Colonic mucosa (tissue), 4 donors: Measurements from ENCODE around the gene PRKAG2. TPM values are rescaled to one million over a fixed set of nuclear protein-coding genes. Genes with fewer than 3 reads are reported as not detected.

ENCODE experiments used
- DNase-seq: peaks from one replicate; pipeline ENCODE4 v3.0.0-alpha.2; 2020
- H3K27ac ChIP-seq: fragments of 200-600 bp; one replicate; pipeline ENCODE4 v1.8.0; 2021
- H3K27me3 ChIP-seq: fragments of 200-600 bp; one replicate; pipeline ENCODE4 v1.8.0; 2021
- H3K36me3 ChIP-seq: fragments of 200-600 bp; one replicate; pipeline ENCODE4 v1.8.0; 2021
- H3K4me1 ChIP-seq: fragments of 200-600 bp; one replicate; pipeline ENCODE4 v1.8.0; 2021; ENCODE audit warnings: mild to moderate bottlenecking
- H3K4me3 ChIP-seq: fragments of 200-600 bp; one replicate; pipeline ENCODE4 v1.8.0; 2021
- H3K9ac ChIP-seq, 2 donors: one replicate each; pipeline ENCODE4 v1.7.0; 2013; ENCODE audit warnings: control low read depth in 2 of 2, low read depth in 2 of 2, low read length in 2 of 2
- H3K9me3 ChIP-seq: fragments of 200-600 bp; one replicate; pipeline ENCODE4 v1.8.0; 2021
- intact Hi-C: fragments of 100-400 bp; cut with DNase I; formaldehyde crosslinking; loops from one replicate; pipeline ENCODE4 v1.14.1; 2022
- total RNA-seq, 2 donors: library from RNA; stranded (reverse); fragmentation: NEBNext Ultra II Directional in 1 of 2; extraction: Animal tissue kit (Norgen Biotek cat#: 25700) in 1 of 2; gene quantifications; one replicate each; pipeline ENCODE4 v1.2.1, GENCODE V29; 2021
- TF ChIP-seq, protein P1 (sequence below): fragments of 200-600 bp; IDR thresholded peaks from one replicate; pipeline ENCODE4 v1.8.0; 2022; ENCODE audit warnings: antibody characterized with exemption, mild to moderate bottlenecking
- donor health status: healthy.
- donor health status: DM: no; HTN: no; CAD: no.
- donor health status: DM: no; HTN: no; CAD: no.

The PRKAG2 gene
- total RNA-seq, 2 donors from 2014 or later, result 36.3 to 42.0 TPM

DNA sequence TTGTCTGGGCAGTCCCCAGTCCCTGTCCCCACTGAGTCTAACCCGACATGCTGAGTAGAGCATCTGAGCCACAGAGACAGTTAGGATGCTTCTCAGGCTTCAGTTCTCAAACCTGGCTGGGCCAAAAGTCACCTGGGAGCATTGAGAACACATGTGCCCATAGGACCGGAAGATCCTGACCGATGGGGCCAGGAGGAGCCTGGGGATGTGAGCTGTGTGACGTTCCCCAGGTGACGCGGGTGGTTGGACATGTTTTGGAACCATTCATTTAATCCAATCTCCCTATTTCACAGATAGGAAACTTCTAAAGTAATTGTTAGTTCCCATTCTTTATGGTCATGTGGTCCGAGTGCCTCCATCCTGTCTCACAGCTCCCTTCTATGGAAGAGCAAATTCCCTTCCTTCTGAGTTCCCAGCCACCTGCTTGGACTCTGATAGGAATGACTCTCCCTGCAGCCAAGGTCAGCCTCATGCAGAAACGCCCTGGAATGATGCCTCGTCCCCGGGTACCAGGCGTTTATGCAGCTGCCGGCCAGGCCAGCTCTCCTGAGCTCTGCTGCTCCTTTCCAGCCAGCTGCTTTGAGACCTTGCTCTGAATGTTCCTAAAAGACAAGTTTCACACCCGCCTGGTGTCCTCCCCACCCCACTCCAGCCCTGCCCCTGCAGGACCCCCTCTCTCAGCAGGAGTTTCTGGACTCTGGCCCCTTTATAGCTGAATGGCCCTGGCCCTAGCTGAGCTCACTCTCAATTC is 190.7 kb downstream of the PRKAG2 start:
- Histone ChIP-seq H3K27ac (no peak overlapping the region), H3K9ac (no peak overlapping the region), H3K4me1 (no peaks in the 10 kb centered on the region), H3K27me3 (no peaks in the 10 kb centered on the region), H3K4me3 (no peak overlapping the region), H3K9me3 (no peaks in the 10 kb centered on the region), H3K36me3 (no peaks in the 10 kb centered on the region)
- intact Hi-C loops, result no loop called here
- DNase-seq, result no peak
- TF ChIP-seq, protein P1, sequence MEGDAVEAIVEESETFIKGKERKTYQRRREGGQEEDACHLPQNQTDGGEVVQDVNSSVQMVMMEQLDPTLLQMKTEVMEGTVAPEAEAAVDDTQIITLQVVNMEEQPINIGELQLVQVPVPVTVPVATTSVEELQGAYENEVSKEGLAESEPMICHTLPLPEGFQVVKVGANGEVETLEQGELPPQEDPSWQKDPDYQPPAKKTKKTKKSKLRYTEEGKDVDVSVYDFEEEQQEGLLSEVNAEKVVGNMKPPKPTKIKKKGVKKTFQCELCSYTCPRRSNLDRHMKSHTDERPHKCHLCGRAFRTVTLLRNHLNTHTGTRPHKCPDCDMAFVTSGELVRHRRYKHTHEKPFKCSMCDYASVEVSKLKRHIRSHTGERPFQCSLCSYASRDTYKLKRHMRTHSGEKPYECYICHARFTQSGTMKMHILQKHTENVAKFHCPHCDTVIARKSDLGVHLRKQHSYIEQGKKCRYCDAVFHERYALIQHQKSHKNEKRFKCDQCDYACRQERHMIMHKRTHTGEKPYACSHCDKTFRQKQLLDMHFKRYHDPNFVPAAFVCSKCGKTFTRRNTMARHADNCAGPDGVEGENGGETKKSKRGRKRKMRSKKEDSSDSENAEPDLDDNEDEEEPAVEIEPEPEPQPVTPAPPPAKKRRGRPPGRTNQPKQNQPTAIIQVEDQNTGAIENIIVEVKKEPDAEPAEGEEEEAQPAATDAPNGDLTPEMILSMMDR, result no peak

DNA sequence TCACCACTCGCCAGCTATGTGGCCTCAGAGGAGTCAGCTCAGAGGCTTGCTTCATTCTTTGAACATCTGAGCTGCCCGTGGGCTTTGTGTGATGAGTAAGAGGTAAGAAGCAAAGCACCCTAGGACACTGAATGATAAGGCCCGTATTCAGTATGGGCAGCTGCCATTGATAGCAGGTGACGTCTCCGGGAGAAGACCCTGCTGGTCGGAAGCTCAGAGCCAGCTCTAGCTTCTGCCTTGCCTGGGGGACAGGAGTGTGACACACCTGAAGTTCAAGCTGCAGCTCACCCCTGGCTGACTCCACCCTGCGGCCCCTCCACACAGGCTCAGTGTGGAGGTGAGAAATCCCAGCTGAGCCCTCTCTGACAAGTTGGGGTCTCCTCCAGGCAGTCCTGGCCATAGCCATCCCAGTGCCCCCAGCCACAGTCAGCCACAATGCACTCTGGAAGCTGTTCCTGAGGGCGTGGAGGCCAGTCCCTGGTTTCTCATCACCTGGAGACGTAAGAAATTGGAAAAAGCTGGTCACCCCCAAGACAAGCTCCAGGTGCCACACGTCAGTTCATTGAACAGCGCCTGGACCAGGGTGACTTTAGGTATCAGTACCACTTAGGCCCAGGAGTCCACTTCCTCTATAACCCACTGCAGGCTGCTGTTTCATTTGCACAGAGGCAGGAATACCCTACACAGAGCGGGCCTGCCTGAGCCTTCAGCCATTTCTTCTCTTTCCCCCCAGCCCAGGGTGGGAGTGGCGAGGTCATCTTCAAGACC is 192.3 kb downstream of the PRKAG2 start:
- H3K4me1 ChIP-seq, result no peaks in the 10 kb centered on the region
- TF ChIP-seq, protein P1, result no peak
- no peak for DNase-seq
- H3K27ac ChIP-seq, result no peak overlapping the region
- H3K9me3 ChIP-seq, result no peaks in the 10 kb centered on the region
- intact Hi-C loops, result no loop called here
- no peak overlapping the region for H3K4me3 ChIP-seq
- no peak overlapping the region for H3K9ac ChIP-seq
- no peaks in the 10 kb centered on the region for H3K36me3 ChIP-seq
- no peaks in the 10 kb centered on the region for H3K27me3 ChIP-seq

DNA sequence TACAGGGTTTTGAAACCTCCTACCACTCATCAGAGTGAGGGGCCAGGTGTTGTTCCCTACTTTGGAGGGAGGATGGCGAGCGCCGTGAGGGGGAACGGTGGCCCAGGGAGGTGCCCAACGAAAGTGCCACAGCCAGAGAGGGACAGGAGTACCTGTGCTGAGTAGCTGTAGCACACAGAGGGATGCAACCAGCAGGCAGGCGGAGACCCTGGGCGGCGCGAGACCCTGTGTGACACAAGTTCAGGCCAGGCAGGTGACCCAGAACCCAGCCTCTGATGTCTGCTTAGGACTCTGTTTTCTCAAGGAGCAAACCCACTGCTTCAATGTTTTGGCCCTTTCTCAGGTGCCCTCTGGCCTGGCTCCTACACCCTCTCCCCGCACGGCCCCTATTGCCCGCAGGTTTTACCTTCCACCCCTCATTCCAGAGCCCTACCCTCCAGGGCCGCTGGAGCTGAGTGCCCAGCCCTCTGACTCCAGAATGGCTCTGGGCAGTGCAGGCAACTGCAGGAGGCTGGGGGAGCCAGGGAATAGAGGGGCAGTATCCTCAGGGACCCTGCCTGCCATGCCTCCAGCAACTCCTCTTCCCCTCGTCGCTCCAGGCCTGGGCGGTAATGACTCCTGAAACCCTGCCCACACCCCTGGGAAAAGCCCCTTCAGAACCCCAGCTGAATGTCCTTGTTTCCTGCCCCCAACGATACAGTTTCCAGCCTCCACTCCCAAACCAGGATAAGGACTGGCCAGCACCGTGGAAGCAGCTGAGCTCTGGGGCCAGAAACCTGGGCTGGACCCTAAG is 193.1 kb downstream of the PRKAG2 start:
- TF ChIP-seq, protein P1, result no peak
- no peak for DNase-seq
- no peaks in the 10 kb centered on the region for H3K27me3 ChIP-seq
- intact Hi-C loops, result no loop called here
- no peak overlapping the region for H3K9ac ChIP-seq
- H3K4me1 ChIP-seq, result no peaks in the 10 kb centered on the region
- no peaks in the 10 kb centered on the region for H3K9me3 ChIP-seq
- H3K27ac ChIP-seq, result no peak overlapping the region
- H3K4me3 ChIP-seq, result no peak overlapping the region
- no peaks in the 10 kb centered on the region for H3K36me3 ChIP-seq

DNA sequence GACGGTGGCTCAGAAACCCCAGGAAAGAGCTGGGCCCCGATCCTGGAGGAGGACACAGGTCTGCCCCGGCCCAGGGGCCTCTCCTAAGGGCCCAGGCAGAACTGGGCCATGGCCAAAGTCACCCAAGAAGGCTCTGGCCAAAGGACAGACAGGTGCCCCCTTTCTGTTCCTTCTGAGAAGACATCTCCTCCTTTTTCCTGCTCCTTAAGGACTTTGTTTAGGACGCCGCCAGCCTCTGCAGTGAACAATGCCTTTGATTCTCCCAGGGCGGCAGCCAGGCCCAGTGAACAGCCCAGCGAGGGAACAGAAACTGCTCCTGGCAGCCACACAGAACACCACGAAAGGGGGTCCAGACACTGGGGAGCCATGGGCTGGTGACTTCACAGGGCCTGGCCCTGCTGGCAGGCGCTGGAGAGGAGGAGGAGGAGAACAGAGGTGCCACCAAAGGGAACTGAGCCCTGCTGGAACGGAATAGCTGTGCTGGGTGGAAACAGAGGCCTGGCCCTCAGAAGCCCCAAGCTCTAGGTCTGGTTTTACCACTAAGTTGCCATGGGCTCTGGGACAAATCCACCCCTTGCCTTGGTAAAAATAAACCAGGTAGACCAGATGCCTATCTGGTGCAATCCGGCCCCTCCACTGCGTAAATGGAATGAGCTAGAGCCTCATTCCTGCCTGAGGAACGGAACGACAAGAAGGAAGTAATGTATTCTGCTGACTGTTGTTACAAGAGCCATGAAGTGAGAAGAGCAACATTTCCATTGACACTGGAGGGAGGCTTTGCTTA is 193.9 kb downstream of the PRKAG2 start:
- no peak overlapping the region for H3K27ac ChIP-seq
- TF ChIP-seq, protein P1, result no peak

DNA sequence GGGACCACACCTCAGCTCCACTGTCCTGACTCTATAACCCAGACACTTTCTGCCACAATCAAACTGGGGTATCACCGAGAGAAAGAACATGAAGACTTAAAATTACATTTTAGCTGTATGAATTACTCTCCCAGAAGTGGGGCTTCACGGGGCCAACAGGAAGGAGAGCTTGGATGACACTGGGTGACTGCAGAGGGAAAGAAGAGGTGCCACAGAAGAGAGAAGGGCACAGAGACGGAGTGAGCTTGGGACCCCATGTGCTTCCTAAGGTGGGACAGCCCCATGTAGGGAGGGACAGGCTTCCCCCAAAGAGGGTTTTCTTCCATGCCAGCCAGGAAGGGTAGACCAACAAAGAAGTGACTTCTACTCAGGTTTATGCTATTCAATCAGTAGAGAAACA is 195.2 kb downstream of the PRKAG2 start:
- H3K36me3 ChIP-seq, result no peaks in the 10 kb centered on the region
- TF ChIP-seq, protein P1, result no peak
- H3K4me3 ChIP-seq, result no peak overlapping the region
- no peak overlapping the region for H3K9ac ChIP-seq
- H3K4me1 ChIP-seq, result no peaks in the 10 kb centered on the region
- H3K27ac ChIP-seq, result no peak overlapping the region
- no peaks in the 10 kb centered on the region for H3K9me3 ChIP-seq
- H3K27me3 ChIP-seq, result no peaks in the 10 kb centered on the region
- no peak for DNase-seq
- intact Hi-C loops, result no loop called here

More for the DNA sequence above, 193.9 kb downstream of the PRKAG2 start:
- Histone ChIP-seq H3K27me3 (no peaks in the 10 kb centered on the region), H3K4me3 (no peak overlapping the region), H3K4me1 (no peaks in the 10 kb centered on the region), H3K36me3 (no peaks in the 10 kb centered on the region), H3K9me3 (no peaks in the 10 kb centered on the region), H3K9ac (no peak overlapping the region)
- no peak for DNase-seq
- intact Hi-C loops, result no loop called here
